Lower leg skin (tissue), 3 donors: ENCODE measurements around the gene PALM.

Experiments used
- POLR2A ChIP-seq, 2 donors: fragments of 450-650 bp; IDR thresholded peaks; one replicate each; pipeline ENCODE4 v1.6.1; 2016 to 2017; ENCODE audit warnings: antibody characterized with exemption in 2 of 2, mild to moderate bottlenecking in 1 of 2, moderate library complexity in 1 of 2
- TF ChIP-seq, protein P1 (sequence below), 3 donors: fragments of 450-650 bp; IDR thresholded peaks; one replicate each; pipeline ENCODE4 v1.5.1; 2016; ENCODE audit warnings: antibody characterized with exemption in 3 of 3, mild to moderate bottlenecking in 3 of 3, moderate library complexity in 2 of 3

DNA sequence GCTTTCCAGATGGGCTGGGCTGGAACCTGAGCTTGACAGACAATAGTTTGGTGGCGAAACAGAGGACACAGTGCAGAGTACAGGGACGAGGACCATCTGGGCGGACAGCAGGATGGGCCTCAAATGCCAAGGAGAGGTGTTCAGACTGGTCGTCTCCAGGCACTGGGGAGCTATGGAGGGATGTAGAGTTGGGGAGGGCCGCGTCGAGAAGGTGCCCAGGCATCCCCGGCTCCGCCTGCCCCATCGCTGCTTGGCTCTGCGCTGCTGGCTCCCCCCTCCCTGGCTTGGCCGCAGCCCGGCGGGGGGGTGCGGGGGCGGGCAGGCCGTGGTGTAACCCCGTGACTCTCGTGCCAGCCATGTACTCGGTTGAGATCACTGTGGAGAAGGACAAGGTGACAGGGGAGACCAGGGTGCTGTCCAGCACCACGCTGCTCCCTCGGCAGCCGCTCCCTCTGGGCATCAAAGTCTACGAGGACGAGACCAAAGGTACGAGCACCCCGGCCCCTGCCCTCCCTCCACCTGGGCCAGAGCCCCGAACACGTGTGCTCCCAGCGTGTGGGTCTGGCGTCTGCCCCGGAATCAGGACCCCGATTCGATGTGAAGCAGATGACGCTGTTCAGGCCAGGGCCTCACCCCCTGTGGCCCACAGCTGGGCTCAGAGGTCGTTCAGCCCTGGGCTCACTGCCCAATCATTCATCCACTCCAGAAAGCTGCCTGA, 31.4 kb downstream of the PALM start:
- TF ChIP-seq, protein P1, sequence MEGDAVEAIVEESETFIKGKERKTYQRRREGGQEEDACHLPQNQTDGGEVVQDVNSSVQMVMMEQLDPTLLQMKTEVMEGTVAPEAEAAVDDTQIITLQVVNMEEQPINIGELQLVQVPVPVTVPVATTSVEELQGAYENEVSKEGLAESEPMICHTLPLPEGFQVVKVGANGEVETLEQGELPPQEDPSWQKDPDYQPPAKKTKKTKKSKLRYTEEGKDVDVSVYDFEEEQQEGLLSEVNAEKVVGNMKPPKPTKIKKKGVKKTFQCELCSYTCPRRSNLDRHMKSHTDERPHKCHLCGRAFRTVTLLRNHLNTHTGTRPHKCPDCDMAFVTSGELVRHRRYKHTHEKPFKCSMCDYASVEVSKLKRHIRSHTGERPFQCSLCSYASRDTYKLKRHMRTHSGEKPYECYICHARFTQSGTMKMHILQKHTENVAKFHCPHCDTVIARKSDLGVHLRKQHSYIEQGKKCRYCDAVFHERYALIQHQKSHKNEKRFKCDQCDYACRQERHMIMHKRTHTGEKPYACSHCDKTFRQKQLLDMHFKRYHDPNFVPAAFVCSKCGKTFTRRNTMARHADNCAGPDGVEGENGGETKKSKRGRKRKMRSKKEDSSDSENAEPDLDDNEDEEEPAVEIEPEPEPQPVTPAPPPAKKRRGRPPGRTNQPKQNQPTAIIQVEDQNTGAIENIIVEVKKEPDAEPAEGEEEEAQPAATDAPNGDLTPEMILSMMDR (IDR thresholded peaks at IDR 0.05), result no peak
- no peak for TF ChIP-seq POLR2A (IDR thresholded peaks at IDR 0.05)
